Activated CD8-positive, alpha-beta memory T cell treated with anti-CD3 and anti-CD28 coated beads, Interleukin-2, amount 50 U/mL, for 1 hour (primary cell): ENCODE measurements around the gene PRAMEF33.
"Not testable (repeated sequence)": the region's sequence is repeated elsewhere in the genome, so short reads cannot be mapped to it uniquely, and the experiment has no call there.

Experiments used
- DNase-seq: peaks from one replicate; pipeline ENCODE4 v3.0.0-alpha.2; 2020; ENCODE audit errors: extremely low read depth

Gene PRAMEF33, protein sequence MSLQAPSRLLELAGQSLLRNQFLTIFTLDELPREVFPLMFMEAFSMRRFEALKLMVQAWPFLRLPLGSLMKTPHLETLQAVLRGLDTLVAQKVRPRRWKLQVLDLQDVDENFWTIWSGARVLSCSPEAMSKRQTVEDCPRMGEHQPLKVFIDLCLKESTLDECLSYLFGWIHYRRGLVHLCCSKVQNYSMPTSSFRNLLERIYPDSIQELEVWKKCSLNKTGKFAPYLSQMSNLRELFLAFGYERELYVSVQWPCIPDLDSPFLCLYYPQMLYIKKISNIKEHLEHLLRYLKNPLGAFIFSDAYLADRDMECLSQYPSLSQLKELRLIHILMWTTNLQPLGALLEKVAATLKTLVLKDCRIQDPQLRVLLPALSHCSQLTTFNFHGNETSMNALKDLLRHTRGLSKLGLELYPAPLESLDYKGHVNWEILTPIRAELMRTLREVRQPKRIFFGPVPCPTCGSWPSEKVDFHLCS

GRCh38 chr1:13303239-13303638, at the start of gene PRAMEF33:
TSS of gene PRAMEF33 (plus strand) at chr1:13303539. CDS start at chr1:13305955, 2,416 bp downstream.
- not testable (repeated sequence) for DNase-seq

DNA sequence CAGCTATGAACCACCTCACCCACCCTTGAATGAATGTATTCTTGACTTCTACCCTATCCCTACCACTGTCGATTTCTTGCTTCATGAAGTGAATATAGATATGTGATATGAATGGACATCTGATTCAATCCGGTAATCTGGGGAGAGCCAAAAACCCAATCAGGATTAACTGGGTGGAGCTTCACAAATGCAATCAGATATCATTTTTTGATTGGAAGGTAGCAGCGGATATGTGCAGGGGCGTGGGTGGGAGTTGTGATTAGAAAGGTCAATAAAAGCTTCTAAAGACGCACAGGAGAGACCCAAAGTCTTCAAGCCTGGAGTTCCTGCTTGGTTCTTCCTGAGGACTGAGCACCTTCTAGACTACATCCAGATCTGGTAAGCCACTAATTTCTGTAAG, 49.4 kb upstream of the PRAMEF33 start, which contains the start of gene PRAMEF5:
Gene PRAMEF5 (plus strand): TSS at position 301 of the 400 bp plus-strand sequence. CDS start 5,071 bp downstream, outside the sequence.
- not testable (repeated sequence) for DNase-seq

GRCh38 chr1:13265124-13265523, 38.2 kb upstream of the PRAMEF33 start:
- DNase-seq: not testable (repeated sequence)

DNA sequence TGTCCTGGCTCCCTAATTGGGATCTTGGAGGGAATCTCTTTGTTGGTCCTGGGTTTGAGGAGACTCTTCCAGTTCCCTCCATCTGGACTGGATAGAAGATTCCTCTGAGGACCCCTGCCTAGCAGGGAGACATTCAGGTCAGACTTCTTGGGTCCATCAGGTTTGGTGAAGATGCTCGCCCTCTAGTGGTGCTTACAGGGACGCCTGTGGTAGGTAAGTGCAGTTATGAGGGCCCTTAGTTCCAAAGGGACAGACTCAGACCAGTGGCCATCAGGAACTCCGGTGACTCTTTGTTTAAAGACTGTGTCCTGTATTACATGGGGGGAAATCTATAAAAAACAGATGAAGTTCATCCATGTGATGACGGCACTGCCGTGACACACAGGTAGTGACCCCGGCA, 26.3 kb upstream of the PRAMEF33 start:
- not testable (repeated sequence) for DNase-seq

DNA sequence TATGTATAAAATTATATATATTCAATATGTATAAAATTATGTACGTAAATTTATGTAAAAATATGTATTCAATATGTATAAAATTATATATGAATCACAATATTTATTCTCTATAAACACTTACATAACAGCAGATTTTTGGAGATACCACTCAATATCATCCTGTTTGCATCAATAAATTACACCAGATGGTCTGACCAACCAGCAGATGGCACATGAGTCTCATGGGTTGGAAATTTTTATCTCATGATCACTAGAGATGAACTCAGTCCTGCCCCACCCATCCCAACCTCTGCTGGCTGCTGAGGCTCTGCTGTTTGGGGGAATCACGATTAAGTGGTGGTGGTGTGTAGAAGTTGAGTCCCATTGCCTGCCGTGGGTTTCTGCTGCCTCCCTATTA, 23.7 kb upstream of the PRAMEF33 start:
- DNase-seq: not testable (repeated sequence)

DNA sequence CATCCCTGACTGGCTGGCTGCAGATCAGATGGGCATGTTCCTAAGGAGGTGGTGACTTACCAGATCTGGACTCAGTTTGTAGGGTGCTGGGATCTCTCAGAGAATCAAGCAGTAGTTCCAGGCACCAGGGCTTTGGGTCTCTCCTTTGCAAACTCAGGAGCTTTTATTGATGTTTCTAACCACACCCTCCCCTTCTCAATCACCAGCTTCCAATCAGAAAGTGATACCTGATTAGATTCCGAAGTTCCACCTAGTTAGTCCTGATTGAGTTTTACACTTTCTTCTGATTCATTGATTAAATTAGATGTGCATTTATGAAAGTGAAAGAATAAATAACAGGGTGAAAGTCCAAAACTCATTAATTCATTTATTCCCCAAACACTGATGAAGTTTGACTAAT, 18.3 kb upstream of the PRAMEF33 start, which contains the start of gene PRAMEF8:
Gene PRAMEF8 (minus strand): TSS at position 101 of the 400 bp plus-strand sequence. CDS start 1,046 bp downstream, outside the sequence.
- not testable (repeated sequence) for DNase-seq

DNA sequence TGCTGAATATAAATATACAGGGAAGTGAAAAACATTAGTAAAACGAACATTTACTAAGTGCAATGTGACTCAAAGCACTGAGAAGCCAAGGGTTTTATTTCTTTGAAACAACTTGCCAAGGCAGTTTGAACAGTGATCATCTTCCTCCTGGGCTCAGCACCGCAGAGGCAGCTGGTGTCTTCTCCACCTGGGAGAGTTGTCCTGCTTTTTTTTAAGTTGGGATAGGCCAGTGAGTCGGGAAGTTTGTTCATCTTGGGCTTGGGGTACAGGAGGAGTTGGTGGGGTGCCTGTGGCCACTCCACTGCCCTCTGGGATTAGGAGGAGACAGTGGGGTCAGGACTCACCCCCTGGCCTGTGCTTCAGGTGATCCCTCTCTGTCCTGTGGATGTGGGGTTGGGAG, 14.3 kb upstream of the PRAMEF33 start:
- not testable (repeated sequence) for DNase-seq

DNA sequence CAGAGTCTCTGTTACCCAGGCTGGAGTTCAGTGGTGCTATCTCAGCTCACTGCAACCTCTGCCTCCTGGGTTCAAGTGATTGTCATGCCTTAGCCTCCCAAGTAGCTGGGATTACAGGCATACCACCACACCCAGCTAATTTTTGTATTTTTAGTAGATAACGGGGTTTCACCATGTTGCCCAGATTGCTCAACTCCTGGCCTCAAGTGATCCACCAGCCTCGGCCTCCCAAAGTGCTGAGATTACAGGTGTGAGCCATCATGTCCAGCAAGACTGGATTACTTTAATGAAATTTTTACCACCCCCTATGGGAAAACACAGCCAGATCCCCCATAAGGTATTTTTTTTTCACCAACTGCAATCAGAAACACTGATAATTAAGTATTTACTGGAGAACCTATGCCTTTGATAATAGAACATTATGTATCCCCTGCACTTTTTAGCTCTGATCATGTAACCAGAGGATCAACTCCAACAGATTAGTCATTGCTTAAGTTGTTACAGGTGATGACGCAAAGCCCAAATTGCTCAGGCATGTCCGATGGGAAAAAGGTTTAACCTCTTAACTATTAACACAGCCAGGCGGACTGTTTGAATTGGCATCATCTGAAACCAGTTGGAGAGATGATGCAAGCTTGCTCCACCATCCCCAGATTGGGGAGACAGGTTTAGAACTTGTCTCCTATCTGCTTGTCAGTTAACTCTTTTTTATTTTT, 6.0 kb upstream of the PRAMEF33 start:
- not testable (repeated sequence) for DNase-seq

DNA sequence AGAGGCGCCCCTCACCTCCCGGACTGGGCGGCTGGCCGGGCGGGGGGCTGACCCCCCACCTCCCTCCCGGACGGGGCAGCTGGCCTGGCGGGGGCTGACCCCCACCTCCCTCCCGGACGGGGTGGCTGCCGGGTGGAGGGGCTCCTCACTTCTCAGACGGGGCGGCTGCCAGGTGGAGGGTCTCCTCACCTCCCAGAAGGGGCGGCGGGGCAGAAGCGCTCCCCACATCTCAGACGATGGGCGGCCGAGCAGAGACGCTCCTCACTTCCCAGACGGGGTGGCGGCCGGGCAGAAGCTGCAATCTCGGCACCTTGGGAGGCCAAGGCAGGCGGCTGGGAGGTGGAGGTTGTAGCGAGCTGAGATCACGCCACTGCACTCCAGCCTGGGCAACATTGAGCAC, 4.6 kb upstream of the PRAMEF33 start:
- DNase-seq: not testable (repeated sequence)

GRCh38 chr1:13302197-13302596, 1.1 kb upstream of the PRAMEF33 start:
- DNase-seq: not testable (repeated sequence)

DNA sequence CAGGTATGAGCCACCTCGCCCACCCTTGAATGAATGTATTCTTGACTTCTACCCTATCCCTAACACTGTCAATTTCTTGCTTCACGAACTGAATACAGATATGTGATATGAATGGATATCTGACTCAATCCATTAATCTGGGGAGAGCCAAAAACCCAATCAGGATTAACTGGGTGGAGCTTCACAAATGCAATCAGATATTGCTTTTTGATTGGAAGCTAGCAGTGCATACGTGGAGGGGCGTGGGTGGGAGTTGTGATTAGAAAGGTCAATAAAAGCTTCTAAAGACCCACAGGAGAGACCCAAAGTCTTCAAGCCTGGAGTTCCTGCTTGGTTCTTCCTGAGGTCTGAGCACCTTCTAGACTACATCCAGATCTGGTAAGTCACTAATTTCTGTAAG, 11.9 kb downstream of the PRAMEF33 start, which contains the start of gene PRAMEF15:
Gene PRAMEF15 (plus strand): TSS at position 301 of the 400 bp plus-strand sequence. CDS start 2,827 bp downstream, outside the sequence.
- not testable (repeated sequence) for DNase-seq

- DNase-seq: not testable (repeated sequence)
Measured at GRCh38 chr1:13342496-13342895, 39.2 kb downstream of the PRAMEF33 start.

- not testable (repeated sequence) for DNase-seq
Measured at GRCh38 chr1:13347034-13347433, 43.7 kb downstream of the PRAMEF33 start, which contains the start of gene PRAMEF14. TSS of gene PRAMEF14 (minus strand) at chr1:13347134. CDS start at chr1:13345314, 1,820 bp downstream.

DNA sequence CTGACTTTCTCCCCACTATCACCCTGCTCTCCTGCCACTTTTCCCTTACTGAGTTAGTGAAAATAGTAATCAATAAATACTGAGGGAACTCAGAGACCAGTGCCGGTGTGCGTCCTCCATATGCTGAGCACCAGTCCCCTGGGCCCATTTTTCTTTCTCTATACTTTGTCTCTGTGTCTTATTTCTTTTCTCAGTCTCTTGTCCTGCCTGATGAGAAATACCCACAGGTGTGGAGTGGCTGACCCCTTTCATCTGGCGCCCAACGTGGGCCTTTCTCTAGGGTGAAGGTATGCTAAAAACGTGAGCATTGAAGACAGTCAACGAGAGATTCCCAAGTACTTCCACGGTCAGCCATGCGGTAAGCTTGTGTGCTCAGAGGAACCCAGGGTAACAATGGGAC, 50.1 kb downstream of the PRAMEF33 start:
- DNase-seq: not testable (repeated sequence)

- not testable (repeated sequence) for DNase-seq
Measured at GRCh38 chr1:13354475-13354874, 51.1 kb downstream of the PRAMEF33 start.

GRCh38 chr1:13356774-13357173, 53.4 kb downstream of the PRAMEF33 start:
- not testable (repeated sequence) for DNase-seq
